Measurements from ENCODE around the gene KIF7.

The KIF7 gene

GRCh38 chr15:89653578-89653977 lies 1.7 kb downstream of the KIF7 start:
- TF ChIP-seq EZH2 (IDR thresholded peaks at IDR 0.05; ENCODE audit: borderline replicate concordance, low read depth, low read length, severe bottlenecking) = no peak
- no peak for TF ChIP-seq CTCF (IDR thresholded peaks at IDR 0.05; ENCODE audit: borderline replicate concordance, extremely low read depth, low read length, poor library complexity, severe bottlenecking)
- Histone ChIP-seq H2AFZ (ENCODE audit: low read depth, low read length) (no peak overlapping the region), H3K4me2 (ENCODE audit: insufficient read depth, low read length) (no peak overlapping the region; the same call in 1 of the 2 replicates), H3K79me2 (ENCODE audit: insufficient read depth, low read length) (0 out of 2 replicates have a peak, but pooled peaks cover 4% of the 10 kb centered on the region), H3K27ac (ENCODE audit: low read length) (no peak overlapping the region), H3K27me3 (ENCODE audit: insufficient read depth, low read length, poor library complexity) (peaks cover 24% of the 10 kb centered on the region), H3K4me3 (ENCODE audit: low read depth in 1 of 2, low read length in 2 of 2) (no peak overlapping the region), H3K36me3 (ENCODE audit: insufficient read depth, low read length) (no peaks in the 10 kb centered on the region), H3K4me1 (ENCODE audit: insufficient read depth, low read length) (peaks cover 13% of the 10 kb centered on the region), H4K20me1 (ENCODE audit: insufficient read depth, low read length) (no peaks in the 10 kb centered on the region), H3K9ac (ENCODE audit: low read depth, low read length) (no peak overlapping the region), H3K9me3 (ENCODE audit: insufficient read depth, low read length, severe bottlenecking) (no peaks in the 10 kb centered on the region)
- DNase-seq (no peak), ATAC-seq (ENCODE audit: insufficient read depth, low read depth) (no peak)

GRCh38 chr15:89652666-89653065 lies 2.6 kb downstream of the KIF7 start:
- ATAC-seq (ENCODE audit: insufficient read depth, low read depth) = no peak
- H3K4me1 ChIP-seq (ENCODE audit: insufficient read depth, low read length) = peaks cover 13% of the 10 kb centered on the region
- TF ChIP-seq EZH2 (IDR thresholded peaks at IDR 0.05; ENCODE audit: borderline replicate concordance, low read depth, low read length, severe bottlenecking) = no peak

GRCh38 chr15:89652131-89652530 lies 3.1 kb downstream of the KIF7 start:
- DNase-seq (no peak), ATAC-seq (ENCODE audit: insufficient read depth, low read depth) (no peak)
- H3K9ac ChIP-seq (ENCODE audit: low read depth, low read length) = no peak overlapping the region
- no peaks in the 10 kb centered on the region for H3K36me3 ChIP-seq (ENCODE audit: insufficient read depth, low read length)
- peaks cover 13% of the 10 kb centered on the region for H3K4me1 ChIP-seq (ENCODE audit: insufficient read depth, low read length)
- no peak overlapping the region for H3K4me2 ChIP-seq (ENCODE audit: insufficient read depth, low read length)
- H3K4me3 ChIP-seq (ENCODE audit: low read depth in 1 of 2, low read length in 2 of 2) = no peak overlapping the region
- H3K27ac ChIP-seq (ENCODE audit: low read length) = no peak overlapping the region
- H3K27me3 ChIP-seq (ENCODE audit: insufficient read depth, low read length, poor library complexity) = peaks cover 24% of the 10 kb centered on the region
- no peaks in the 10 kb centered on the region for H3K9me3 ChIP-seq (ENCODE audit: insufficient read depth, low read length, severe bottlenecking)
- no peak overlapping the region for H2AFZ ChIP-seq (ENCODE audit: low read depth, low read length)
- H4K20me1 ChIP-seq (ENCODE audit: insufficient read depth, low read length) = no peaks in the 10 kb centered on the region
- H3K79me2 ChIP-seq (ENCODE audit: insufficient read depth, low read length) = 0 out of 2 replicates have a peak, but pooled peaks cover 4% of the 10 kb centered on the region
- no peak for TF ChIP-seq EZH2 (IDR thresholded peaks at IDR 0.05; ENCODE audit: borderline replicate concordance, low read depth, low read length, severe bottlenecking)
- TF ChIP-seq CTCF (IDR thresholded peaks at IDR 0.05; ENCODE audit: borderline replicate concordance, extremely low read depth, low read length, poor library complexity, severe bottlenecking) = no peak

More at GRCh38 chr15:89652666-89653065, 2.6 kb downstream of the KIF7 start:
- Histone ChIP-seq H2AFZ (ENCODE audit: low read depth, low read length) (no peak overlapping the region), H3K27ac (ENCODE audit: low read length) (no peak overlapping the region), H3K9ac (ENCODE audit: low read depth, low read length) (no peak overlapping the region), H3K36me3 (ENCODE audit: insufficient read depth, low read length) (no peaks in the 10 kb centered on the region), H3K9me3 (ENCODE audit: insufficient read depth, low read length, severe bottlenecking) (no peaks in the 10 kb centered on the region), H3K79me2 (ENCODE audit: insufficient read depth, low read length) (0 out of 2 replicates have a peak, but pooled peaks cover 4% of the 10 kb centered on the region), H4K20me1 (ENCODE audit: insufficient read depth, low read length) (no peaks in the 10 kb centered on the region), H3K27me3 (ENCODE audit: insufficient read depth, low read length, poor library complexity) (peaks cover 24% of the 10 kb centered on the region), H3K4me2 (ENCODE audit: insufficient read depth, low read length) (no peak overlapping the region), H3K4me3 (ENCODE audit: low read depth in 1 of 2, low read length in 2 of 2) (no peak overlapping the region)
- no peak for DNase-seq

GRCh38 chr15:89649716-89650115 lies 5.6 kb downstream of the KIF7 start:
- no peak for ATAC-seq (ENCODE audit: insufficient read depth, low read depth)
- no peak overlapping the region for H3K4me3 ChIP-seq (ENCODE audit: low read depth in 1 of 2, low read length in 2 of 2)
- H3K4me2 ChIP-seq (ENCODE audit: insufficient read depth, low read length) = no peak overlapping the region
- no peak for DNase-seq
- H3K4me1 ChIP-seq (ENCODE audit: insufficient read depth, low read length) = peaks cover 8% of the 10 kb centered on the region
- no peaks in the 10 kb centered on the region for H4K20me1 ChIP-seq (ENCODE audit: insufficient read depth, low read length)
- H3K9me3 ChIP-seq (ENCODE audit: insufficient read depth, low read length, severe bottlenecking) = no peaks in the 10 kb centered on the region
- TF ChIP-seq EZH2 (IDR thresholded peaks at IDR 0.05; ENCODE audit: borderline replicate concordance, low read depth, low read length, severe bottlenecking) (no peak), CTCF (IDR thresholded peaks at IDR 0.05; ENCODE audit: borderline replicate concordance, extremely low read depth, low read length, poor library complexity, severe bottlenecking) (no peak)
- H2AFZ ChIP-seq (ENCODE audit: low read depth, low read length) = no peak overlapping the region
- H3K27me3 ChIP-seq (ENCODE audit: insufficient read depth, low read length, poor library complexity) = peaks cover 3% of the 10 kb centered on the region
- H3K36me3 ChIP-seq (ENCODE audit: insufficient read depth, low read length) = no peaks in the 10 kb centered on the region
- H3K9ac ChIP-seq (ENCODE audit: low read depth, low read length) = no peak overlapping the region
- H3K27ac ChIP-seq (ENCODE audit: low read length) = no peak overlapping the region
- H3K79me2 ChIP-seq (ENCODE audit: insufficient read depth, low read length) = 0 out of 2 replicates have a peak, but pooled peaks cover 4% of the 10 kb centered on the region

Data from DND-41 (cell line).